Stimulated activated CD8-positive, alpha-beta memory T cell treated with anti-CD3 and anti-CD28 coated beads, Interleukin-7, amount 100 ng/mL, for 4 hours (primary cell): ENCODE measurements around the gene AGR2.
"Not testable (repeated sequence)": the region's sequence is repeated elsewhere in the genome, so short reads cannot be mapped to it uniquely, and the experiment has no call there.

ENCODE experiments used
- DNase-seq, 2 donors: peaks; one replicate each; pipeline ENCODE4 v3.0.0-alpha.2; 2020; ENCODE audit warnings: low read depth in 2 of 2

Gene AGR2

GRCh38 chr7:16773884-16774283 is 30.9 kb downstream of the AGR2 start:
- no peak for DNase-seq

GRCh38 chr7:16773326-16773725 is 31.5 kb downstream of the AGR2 start:
- DNase-seq, result no peak

GRCh38 chr7:16770657-16771329 is 34.0 kb downstream of the AGR2 start:
- DNase-seq, result no peak

GRCh38 chr7:16769994-16770393 is 34.8 kb downstream of the AGR2 start:
- not testable (repeated sequence) for DNase-seq

- no peak for DNase-seq
Measured at GRCh38 chr7:16765436-16765859, 39.4 kb downstream of the AGR2 start.

- DNase-seq, result no peak
Measured at GRCh38 chr7:16764942-16765341, 39.9 kb downstream of the AGR2 start.

GRCh38 chr7:16762177-16762576 is 42.6 kb downstream of the AGR2 start:
- no peak for DNase-seq

GRCh38 chr7:16759840-16760239 is 45.0 kb downstream of the AGR2 start:
- DNase-seq, result no peak

GRCh38 chr7:16758631-16759611 is 45.9 kb downstream of the AGR2 start:
- DNase-seq, result no peak

- DNase-seq, result no peak
Measured at GRCh38 chr7:16758036-16758435, 46.8 kb downstream of the AGR2 start.

GRCh38 chr7:16755397-16755796 is 49.4 kb downstream of the AGR2 start:
- no peak for DNase-seq

GRCh38 chr7:16754856-16755317 is 49.9 kb downstream of the AGR2 start:
- DNase-seq, result no peak

GRCh38 chr7:16753932-16754855 is 50.6 kb downstream of the AGR2 start:
- no peak for DNase-seq

GRCh38 chr7:16753102-16753931 is 51.5 kb downstream of the AGR2 start, which contains the start of gene TSPAN13:
Gene TSPAN13, plus strand, starts transcription at chr7:16753755. Its CDS starts 213 bp downstream, at chr7:16753968.
- DNase-seq, result peak; percentile 8 to 35

- DNase-seq, result no peak
Measured at GRCh38 chr7:16747102-16747501, 57.7 kb downstream of the AGR2 start.

- no peak for DNase-seq
Measured at GRCh38 chr7:16745645-16746044, 59.2 kb downstream of the AGR2 start.

- DNase-seq, result no peak
Measured at GRCh38 chr7:16744518-16745250, 60.1 kb downstream of the AGR2 start.

GRCh38 chr7:16743236-16743635 is 61.6 kb downstream of the AGR2 start:
- no peak for DNase-seq

GRCh38 chr7:16742547-16742946 is 62.3 kb downstream of the AGR2 start:
- DNase-seq, result no peak
